ENCODE measurements around the gene BBIP1.

DNA sequence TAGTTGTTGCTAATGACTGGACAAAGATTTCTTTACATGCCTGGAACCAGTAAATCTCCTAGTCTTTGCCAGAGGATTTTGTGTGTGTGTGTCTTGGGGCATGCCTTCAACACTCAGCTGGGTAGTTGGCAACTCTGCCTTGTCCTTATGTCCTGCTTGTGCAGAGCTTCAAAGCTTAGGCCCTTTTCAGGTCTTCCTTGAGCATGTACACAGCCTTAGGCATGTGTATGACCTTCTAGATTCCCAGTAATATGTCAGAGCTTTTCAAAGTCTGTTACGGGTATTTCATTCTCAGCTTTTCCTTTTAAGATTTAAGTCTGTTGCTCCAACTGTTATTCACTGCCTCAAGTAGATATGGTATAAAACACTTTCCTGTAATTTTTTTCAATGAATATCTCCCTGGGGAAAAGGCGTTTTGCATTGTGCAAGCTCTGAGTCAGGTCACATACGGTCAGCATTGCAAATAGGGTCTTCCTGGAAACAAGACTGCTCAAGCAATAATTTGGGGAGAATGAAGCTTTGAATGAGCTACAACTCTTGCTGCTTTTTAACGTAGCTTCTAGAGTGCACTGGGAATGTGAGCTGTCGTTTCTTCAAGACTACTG lies 25.9 kb upstream of the BBIP1 start:
- TF ChIP-seq, protein P1, sequence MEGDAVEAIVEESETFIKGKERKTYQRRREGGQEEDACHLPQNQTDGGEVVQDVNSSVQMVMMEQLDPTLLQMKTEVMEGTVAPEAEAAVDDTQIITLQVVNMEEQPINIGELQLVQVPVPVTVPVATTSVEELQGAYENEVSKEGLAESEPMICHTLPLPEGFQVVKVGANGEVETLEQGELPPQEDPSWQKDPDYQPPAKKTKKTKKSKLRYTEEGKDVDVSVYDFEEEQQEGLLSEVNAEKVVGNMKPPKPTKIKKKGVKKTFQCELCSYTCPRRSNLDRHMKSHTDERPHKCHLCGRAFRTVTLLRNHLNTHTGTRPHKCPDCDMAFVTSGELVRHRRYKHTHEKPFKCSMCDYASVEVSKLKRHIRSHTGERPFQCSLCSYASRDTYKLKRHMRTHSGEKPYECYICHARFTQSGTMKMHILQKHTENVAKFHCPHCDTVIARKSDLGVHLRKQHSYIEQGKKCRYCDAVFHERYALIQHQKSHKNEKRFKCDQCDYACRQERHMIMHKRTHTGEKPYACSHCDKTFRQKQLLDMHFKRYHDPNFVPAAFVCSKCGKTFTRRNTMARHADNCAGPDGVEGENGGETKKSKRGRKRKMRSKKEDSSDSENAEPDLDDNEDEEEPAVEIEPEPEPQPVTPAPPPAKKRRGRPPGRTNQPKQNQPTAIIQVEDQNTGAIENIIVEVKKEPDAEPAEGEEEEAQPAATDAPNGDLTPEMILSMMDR (IDR thresholded peaks at IDR 0.05) = no peak
- no peak for TF ChIP-seq POLR2A (IDR thresholded peaks at IDR 0.05)
